GM18907 (cell line): ENCODE results near the gene DBNDD2.

Experiments
- ATAC-seq: cut with Tn5 transposase; IDR thresholded peaks from one replicate; pipeline ENCODE4 v1.9.1; 2021; ENCODE audit warnings: mild to moderate bottlenecking, moderate library complexity; ENCODE audit not compliant: unreplicated experiment

The DBNDD2 gene

GRCh38 chr20:45377269-45377668 lies 30.8 kb upstream of the DBNDD2 start:
- no peak for ATAC-seq

GRCh38 chr20:45378191-45378590 lies 29.9 kb upstream of the DBNDD2 start, which contains the start of gene TP53TG5:
TSS of gene TP53TG5 (minus strand) at chr20:45378325. CDS start at chr20:45378236, 89 bp downstream.
- ATAC-seq: no peak

DNA sequence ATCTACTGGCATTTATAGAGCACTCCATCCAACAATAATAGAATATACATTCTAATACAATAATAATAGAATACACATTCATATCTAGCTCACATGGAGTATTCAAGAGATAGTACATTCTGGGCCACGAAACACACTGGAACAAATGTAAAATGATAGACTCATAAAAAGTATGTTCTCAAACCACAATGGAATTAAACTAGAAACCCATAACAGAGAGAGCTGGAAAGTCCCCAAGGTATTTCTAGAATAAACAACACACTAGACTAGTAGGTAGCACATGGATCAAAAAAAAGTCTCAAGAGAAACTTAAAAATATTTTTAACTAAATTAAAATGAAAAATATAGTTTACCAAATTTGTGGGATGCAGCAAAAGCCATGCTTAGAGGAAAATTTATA lies 20.8 kb upstream of the DBNDD2 start:
- ATAC-seq: no peak

DNA sequence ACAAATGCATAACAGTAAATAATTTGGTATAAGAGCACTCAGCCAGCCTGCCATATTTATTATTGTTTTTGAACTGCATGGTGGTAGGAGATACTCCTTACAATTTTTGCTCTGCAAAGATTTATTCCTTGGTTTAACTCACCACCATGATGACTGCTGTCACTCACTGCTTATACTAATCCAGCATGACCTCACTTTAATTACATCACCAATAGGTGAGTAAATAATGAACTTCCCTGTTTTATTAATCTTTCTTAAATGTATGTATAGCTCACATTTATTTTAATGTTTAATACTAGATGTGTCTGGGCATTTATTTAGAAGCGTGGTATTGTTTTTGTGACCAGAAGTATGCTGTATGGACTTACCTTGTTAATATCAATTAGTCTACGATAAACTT lies 17.2 kb upstream of the DBNDD2 start:
- no peak for ATAC-seq

- no peak for ATAC-seq
Observed at GRCh38 chr20:45391559-45391958, 16.5 kb upstream of the DBNDD2 start.

DNA sequence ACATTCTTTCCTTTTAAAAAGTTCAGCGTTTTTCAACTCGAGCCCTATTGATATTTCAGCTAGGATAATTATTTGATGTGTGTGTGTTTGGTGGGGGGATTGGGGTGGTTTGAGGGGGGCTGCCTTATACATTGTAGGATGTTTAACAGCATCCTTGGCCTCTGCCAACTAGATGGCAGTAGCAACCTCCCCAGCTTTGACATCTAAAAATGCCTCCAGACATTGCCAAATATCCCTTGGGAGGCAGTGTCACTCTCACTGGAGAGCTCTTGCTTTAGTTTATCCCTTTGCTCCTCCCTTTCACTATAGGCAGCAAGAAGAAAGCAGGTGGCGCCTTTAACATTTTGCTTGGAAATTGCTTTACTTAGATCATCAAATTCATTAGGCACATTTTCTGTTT lies 15.4 kb upstream of the DBNDD2 start:
- no peak for ATAC-seq

DNA sequence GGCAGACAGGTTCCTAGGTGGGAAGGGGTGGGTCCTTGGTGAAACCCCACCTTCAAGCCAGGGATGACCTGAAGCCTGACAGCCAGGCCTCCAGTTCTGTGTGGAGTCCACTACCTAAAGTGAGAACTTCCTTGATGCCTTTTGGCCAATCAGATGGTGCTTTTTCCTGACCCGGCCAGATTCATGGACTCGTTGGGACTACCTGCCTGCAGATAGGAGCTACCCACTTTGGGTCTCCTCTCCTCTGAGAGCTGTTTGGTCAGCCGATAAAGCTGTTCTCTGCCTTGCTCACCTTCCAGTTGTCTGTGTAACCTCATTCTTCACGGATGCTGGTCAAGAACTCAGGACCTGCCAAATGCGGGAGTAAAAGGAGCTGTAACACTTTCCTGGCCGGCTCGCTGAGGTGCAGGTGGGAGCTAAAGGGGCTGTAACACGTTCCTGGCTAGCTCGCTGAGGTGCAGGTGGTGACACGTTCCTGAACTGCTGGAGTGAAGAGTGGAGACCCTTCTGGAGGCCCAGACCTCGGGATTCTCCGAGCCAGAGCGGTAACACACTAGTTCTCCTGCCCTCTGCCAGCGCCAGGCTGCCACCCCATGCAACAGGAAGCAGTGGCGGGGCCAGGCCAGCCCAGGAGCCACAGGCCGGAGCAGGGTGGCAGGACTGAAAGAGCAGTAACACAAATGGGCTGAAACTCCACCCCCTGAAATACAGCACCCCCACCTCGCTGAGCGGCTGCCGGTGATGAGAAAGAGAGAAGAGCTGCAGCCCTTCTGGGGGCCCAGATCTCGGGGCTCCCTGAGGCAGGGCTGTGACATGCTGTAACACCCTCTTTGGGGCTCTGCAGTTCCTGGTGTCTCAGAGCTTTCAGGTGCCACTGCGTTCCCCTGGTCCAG lies 13.6 kb upstream of the DBNDD2 start:
- no peak for ATAC-seq

GRCh38 chr20:45395114-45395415 lies 13.0 kb upstream of the DBNDD2 start:
- no peak for ATAC-seq

DNA sequence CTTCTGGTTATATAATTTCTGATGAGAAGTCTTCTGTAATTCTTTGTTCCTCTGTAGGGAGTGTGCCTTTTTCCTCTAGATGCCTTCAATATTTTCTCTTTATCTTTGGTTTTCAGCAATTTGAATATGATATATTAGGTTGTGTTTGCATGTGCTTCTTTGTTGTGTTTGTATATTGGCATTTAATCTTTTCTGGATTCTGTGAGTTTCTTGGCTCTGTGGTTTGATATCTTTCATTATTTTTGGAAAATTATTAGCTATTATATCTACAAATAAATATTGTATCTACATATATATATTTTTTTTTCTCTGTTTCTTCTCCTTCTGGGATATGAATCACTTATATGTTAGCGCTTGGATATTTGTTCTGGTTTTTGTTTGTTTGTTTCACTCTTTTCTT lies 9.1 kb upstream of the DBNDD2 start:
- ATAC-seq: no peak

- no peak for ATAC-seq
Observed at GRCh38 chr20:45400346-45401031, 7.6 kb upstream of the DBNDD2 start.

- no peak for ATAC-seq
Observed at GRCh38 chr20:45402946-45403345, 5.1 kb upstream of the DBNDD2 start.

DNA sequence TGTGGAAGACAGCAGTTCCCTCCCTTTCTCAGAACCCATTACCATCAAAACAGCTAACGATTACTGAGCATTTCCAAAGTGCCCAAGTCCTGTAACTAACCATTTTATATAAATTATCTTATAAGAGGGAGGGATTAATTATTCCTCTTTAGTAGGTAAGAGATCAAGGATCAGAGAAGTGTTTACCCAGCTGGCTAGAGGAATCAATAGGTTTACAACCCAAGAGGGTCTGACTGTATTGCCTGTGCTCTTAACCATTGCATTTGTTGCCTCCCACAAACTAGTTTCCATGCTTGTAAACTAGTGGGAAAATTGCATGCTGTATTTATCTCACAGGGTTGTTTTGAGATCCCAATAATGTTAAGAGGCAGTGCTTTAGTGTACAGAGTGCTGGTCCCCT lies 3.7 kb upstream of the DBNDD2 start:
- ATAC-seq: no peak

DNA sequence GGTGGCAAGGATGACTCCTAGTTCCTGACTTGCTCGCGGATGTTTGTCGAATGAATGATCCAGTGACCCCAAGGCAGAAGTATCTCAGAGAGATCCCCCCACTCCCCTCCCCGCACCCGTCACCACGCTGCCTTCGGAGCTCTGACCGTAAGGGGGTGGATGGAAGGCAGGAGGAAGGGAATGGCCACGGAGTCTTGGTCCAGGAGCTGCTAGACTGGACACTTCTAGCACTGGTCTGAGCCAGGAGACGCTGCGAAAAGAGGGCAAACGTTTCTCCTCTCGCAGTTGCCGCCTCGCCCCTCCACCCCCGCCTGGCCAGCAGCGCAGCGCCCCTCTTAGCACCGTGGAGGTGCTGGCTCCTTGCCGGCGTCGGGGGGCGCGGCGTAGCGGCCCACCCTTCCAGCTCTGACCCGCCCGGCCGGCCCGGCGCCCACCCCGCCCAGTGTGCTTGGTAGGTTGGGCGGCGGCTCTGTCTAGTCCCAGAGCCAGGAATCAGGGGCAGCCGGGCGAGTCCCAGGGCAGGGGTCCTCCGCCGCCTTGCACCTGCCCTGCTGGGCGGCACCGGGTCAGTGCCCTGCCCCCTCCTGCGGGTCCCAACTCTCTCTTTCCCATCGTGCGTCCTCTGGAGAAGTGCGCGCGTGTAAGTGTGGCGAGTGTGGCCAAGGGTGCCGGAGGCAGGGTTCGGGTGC lies 2.4 kb upstream of the DBNDD2 start:
- ATAC-seq: no peak

DNA sequence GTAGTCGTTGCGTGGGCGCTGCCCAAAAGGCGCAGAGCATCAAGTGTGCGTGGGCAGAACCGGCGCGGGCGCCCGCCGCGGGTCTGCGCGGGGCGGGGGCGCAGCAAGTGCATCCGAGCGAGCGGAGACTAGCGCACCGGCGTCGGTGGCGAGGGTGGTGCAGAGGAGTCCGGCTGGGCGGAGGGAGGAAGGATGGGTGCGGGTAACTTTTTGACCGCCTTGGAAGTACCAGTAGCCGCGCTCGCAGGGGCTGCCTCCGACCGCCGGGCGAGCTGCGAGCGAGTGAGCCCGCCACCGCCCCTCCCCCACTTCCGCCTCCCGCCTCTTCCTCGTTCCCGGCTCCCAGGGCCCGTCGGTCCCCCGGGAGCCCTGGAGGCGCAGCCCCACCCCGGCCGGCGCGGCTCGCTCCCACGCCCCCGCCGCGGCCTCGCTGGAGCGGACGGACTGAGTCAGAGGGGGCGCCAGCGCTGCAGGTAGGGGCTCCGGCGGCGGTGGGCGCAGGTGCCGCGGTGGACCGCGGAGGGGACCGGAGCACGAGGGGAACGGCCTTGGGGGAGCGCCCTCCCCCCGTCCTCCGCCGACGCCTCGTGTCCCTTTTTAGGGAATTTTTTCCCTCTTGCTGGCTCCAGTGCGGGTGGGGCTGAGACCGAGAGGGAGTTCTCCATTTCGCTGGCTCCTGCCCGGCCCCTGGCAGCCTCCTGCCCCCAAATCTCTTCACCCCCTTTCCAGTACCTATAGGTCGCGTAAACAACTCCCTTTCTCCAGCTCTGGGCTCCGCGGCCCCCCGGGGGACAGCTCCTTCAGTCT lies 1.6 kb upstream of the DBNDD2 start:
- no peak for ATAC-seq

DNA sequence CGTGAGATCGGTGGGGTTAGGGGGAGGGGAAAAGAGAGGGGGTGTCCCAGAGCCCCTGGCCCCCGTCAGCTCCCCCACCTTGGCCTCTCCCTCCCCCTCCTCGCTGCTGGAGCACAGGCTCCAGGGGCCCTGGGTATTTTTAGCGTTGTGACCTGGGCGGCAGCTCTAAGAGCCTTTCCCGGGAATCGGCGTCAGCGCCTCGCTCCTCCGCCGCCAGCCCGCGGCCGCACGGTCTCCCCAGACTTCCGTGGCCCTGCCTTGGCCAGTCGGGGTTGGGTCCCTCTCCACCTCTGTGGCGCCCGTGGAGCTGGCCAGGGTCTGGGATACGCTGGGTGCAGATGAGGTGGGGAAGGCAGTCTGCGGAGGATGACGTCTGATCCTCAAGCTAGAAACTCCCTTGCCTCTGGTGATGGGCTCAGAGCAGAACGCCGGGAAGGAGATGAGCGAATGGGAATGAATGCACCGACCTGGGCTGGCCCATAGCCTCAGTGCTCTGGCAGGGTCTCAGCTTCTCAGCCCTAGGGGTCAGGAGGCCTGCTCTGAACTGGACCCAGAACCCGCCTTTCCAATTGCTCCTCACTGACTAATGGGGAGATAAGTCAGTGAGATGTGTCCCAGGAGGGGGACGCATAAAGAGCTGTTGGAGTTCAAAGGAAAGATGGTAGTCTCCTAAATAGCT lies 883 bp upstream of the DBNDD2 start:
- no peak for ATAC-seq

- no peak for ATAC-seq
Observed at GRCh38 chr20:45408646-45409213, 641 bp downstream of the DBNDD2 start.

GRCh38 chr20:45409521-45410272 lies 1.6 kb downstream of the DBNDD2 start:
- ATAC-seq: no peak

DNA sequence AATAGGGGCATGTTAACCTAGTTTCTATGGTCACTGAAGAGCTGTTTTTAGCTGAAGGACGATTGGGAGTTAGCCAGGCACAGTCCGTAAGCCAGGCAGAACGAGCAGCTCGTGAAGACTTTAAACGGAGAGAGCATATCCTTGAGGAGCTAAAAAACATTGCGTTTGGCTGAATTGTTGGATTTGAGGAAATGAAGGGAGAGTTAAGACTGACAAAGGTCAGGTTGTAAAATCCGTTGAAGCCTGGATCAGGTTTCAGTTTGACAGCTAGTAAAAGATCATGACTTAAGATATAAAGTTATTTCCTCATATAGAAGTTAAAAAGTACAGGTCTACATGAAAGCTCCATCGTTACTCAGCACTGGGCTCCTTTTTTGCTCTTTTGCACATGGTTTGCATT lies 2.8 kb downstream of the DBNDD2 start:
- ATAC-seq: no peak

- no peak for ATAC-seq
Observed at GRCh38 chr20:45412653-45413052, 4.6 kb downstream of the DBNDD2 start.
